Omental fat pad (tissue), 4 donors: ENCODE data around the gene RNF186. TPM values are rescaled to one million over a fixed set of nuclear protein-coding genes. Genes with fewer than 3 reads are reported as not detected.
"Not testable (repeated sequence)": the region's sequence is repeated elsewhere in the genome, so short reads cannot be mapped to it uniquely, and the experiment has no call there.

Experiments
- ATAC-seq: fragments of 150-250 bp; one replicate; pipeline ENCODE4 v1.9.1; 2016; ENCODE audit warnings: mild to moderate bottlenecking, moderate library complexity; ENCODE audit not compliant: low FRiP score
- DNase-seq: peaks from one replicate; pipeline ENCODE4 v3.0.0-alpha.2; 2019; ENCODE audit warnings: low spot score
- CTCF ChIP-seq, 3 donors: fragments of 450-650 bp; IDR thresholded peaks; one replicate each; pipeline ENCODE4 v1.5.1; 2016 to 2017; ENCODE audit warnings: antibody characterized with exemption in 3 of 3, mild to moderate bottlenecking in 3 of 3, moderate library complexity in 2 of 3
- total RNA-seq, 4 donors: library from RNA; depleted of rRNA; stranded (reverse); fragments of >200 nt; gene quantifications; one replicate each; pipeline ENCODE4 v1.1.0, GENCODE V29; 2016

The RNF186 gene
- total RNA-seq, 4 donors from 2014 or later: not detected

- ATAC-seq (no peak), DNase-seq (no peak)
- no peak for TF ChIP-seq CTCF (IDR thresholded peaks at IDR 0.05)
Measured at GRCh38 chr1:19825298-19825697, 10.2 kb upstream of the RNF186 start.

- DNase-seq (no peak), ATAC-seq (no peak)
- TF ChIP-seq CTCF (IDR thresholded peaks at IDR 0.05): no peak
Measured at GRCh38 chr1:19824541-19824940, 9.5 kb upstream of the RNF186 start.

- no peak for DNase-seq
- ATAC-seq: no peak
- no peak for TF ChIP-seq CTCF (IDR thresholded peaks at IDR 0.05)
Measured at GRCh38 chr1:19824036-19824435, 9.0 kb upstream of the RNF186 start.

DNA sequence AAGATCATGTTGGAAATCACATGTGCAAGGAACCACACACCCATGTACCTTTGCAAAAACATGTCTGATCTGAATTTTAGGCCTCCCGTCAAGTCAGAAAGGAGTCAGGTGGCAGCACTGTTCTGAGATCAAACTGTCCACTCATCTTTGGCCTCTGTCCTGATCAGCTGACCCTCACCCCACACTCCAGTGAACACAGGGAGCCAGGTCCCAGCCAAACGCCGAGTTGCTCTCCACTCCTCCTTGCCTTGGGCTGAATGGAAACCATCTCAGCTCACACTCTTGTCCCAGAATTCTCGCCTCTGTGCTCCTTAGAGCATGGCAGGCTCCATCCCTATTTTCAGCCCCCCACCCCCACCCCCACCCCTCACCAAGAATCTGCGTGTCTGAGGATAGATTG is 4.6 kb upstream of the RNF186 start:
- ATAC-seq (no peak), DNase-seq (no peak)
- no peak for TF ChIP-seq CTCF (IDR thresholded peaks at IDR 0.05)

GRCh38 chr1:19818324-19818723 is 3.2 kb upstream of the RNF186 start:
- TF ChIP-seq CTCF (IDR thresholded peaks at IDR 0.05): no peak
- DNase-seq (no peak), ATAC-seq (no peak)

DNA sequence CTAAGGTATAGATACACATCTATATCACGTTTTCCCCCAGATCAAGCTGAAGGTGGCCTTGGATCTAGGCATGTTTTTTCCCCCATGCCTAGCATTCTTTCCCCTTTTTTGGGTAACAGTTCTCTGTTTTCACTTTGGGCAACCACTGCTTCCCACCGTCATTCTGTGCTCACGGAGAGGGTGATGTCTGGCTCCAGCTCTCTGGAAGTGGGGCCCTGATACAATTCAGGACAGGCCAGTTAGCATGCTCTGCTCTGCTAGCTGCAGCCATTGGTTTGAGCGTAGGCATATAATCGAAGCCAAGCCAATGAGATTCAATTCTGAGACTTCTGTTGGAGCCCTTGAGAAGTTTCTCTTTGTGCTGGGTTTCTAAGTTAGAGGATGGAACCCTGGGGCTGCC is 2.1 kb upstream of the RNF186 start:
- DNase-seq (no peak), ATAC-seq (no peak)
- no peak for TF ChIP-seq CTCF (IDR thresholded peaks at IDR 0.05)

DNA sequence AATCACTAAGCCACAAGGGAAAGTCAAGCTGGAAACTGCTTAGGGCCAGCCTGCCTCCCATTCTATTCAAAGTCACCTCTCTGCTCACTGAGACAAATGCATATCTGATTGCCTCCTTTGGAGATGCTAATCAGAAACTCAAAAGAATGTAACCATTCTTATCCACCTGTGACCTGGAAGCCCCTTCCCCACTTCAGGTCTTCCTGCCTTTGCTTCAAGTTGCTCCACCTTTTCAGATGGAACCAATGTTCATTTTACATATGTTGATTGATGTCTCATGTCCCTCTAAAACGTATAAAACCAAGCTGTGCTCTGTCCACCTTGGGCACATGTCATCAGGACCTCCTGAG is 1.6 kb upstream of the RNF186 start:
- ATAC-seq, DNase-seq: not testable (repeated sequence)
